NAMALWA (cell line): ENCODE results near the gene DTNB.

Experiments
- DNase-seq: peaks from one replicate; pipeline ENCODE4 v3.0.0-alpha.2; 2015; ENCODE audit warnings: low spot score

Gene DTNB

GRCh38 chr2:25454824-25455611 is 218.4 kb downstream of the DTNB start:
- no peak for DNase-seq

- no peak for DNase-seq
Measured at GRCh38 chr2:25453199-25453905, 220.0 kb downstream of the DTNB start.

- DNase-seq, result no peak
Measured at GRCh38 chr2:25448808-25449207, 224.6 kb downstream of the DTNB start.

- no peak for DNase-seq
Measured at GRCh38 chr2:25447018-25447417, 226.4 kb downstream of the DTNB start.

GRCh38 chr2:25446122-25446521 is 227.3 kb downstream of the DTNB start:
- DNase-seq, result no peak

GRCh38 chr2:25445464-25445863 is 227.9 kb downstream of the DTNB start:
- no peak for DNase-seq

- no peak for DNase-seq
Measured at GRCh38 chr2:25444608-25445270, 228.6 kb downstream of the DTNB start.

GRCh38 chr2:25443766-25444165 is 229.6 kb downstream of the DTNB start:
- no peak for DNase-seq

- no peak for DNase-seq
Measured at GRCh38 chr2:25441353-25441752, 232.0 kb downstream of the DTNB start.

- no peak for DNase-seq
Measured at GRCh38 chr2:25438793-25439192, 234.6 kb downstream of the DTNB start.

GRCh38 chr2:25437881-25438662 is 235.3 kb downstream of the DTNB start:
- no peak for DNase-seq

GRCh38 chr2:25435421-25435820 is 238.0 kb downstream of the DTNB start:
- no peak for DNase-seq

GRCh38 chr2:25431604-25432003 is 241.8 kb downstream of the DTNB start:
- peak; percentile 17 for DNase-seq

GRCh38 chr2:25430556-25430955 is 242.8 kb downstream of the DTNB start:
- no peak for DNase-seq

GRCh38 chr2:25426326-25426725 is 247.1 kb downstream of the DTNB start:
- DNase-seq, result no peak

GRCh38 chr2:25424426-25425028 is 248.8 kb downstream of the DTNB start:
- DNase-seq, result no peak

GRCh38 chr2:25421820-25422411 is 251.5 kb downstream of the DTNB start:
- peak; percentile 64 for DNase-seq

- no peak for DNase-seq
Measured at GRCh38 chr2:25421289-25421688, 252.1 kb downstream of the DTNB start.

GRCh38 chr2:25420820-25421237 is 252.5 kb downstream of the DTNB start:
- peak; percentile 56 for DNase-seq

- DNase-seq, result peak; percentile 91
Measured at GRCh38 chr2:25419678-25420242, 253.6 kb downstream of the DTNB start.
